Measurements from ENCODE around the gene NRTN. TPM values are rescaled to one million over a fixed set of nuclear protein-coding genes. Genes with fewer than 3 reads are reported as not detected.
A peak's percentile ranks its signal among the peaks of the same experiment; 100 is the strongest.

The NRTN gene
- total and polyA plus RNA-seq, 2 of the 13 experiments (the other 11 are each of a cell fraction or from before 2014, with no cell fraction given), result 4.1 to 5.3 TPM

DNA sequence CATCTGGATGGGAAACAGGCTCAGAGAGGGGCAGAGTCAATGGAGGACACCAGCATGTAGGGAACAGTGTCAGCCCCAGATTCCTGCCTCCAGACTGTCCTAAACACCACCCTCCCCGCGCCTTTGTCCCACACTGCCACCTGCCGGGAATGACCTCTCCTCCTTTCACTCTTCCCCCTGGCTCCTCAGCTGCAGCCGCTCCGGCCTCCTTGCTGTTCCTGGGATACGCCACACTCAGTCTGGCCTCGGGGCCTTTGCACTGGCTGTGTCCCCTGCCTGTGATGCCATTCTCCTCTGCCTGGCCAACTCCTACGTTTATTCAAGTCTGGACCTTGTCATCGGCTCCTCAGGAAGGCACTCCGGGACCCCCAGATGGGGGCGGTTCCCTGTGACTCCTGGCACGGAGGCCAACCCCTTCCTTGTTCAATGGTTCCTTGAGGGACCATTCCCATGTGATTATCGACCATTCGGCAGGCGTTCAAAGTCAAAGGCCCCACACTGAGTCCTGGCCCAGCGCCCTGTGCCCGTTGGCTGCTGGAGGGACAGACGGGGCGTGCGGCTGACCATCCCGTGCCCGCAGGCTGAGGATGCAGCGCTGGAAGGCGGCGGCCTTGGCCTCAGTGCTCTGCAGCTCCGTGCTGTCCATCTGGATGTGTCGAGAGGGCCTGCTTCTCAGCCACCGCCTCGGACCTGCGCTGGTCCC, 18.9 kb downstream of the NRTN start:
- no peaks in the 10 kb centered on the region for H3K9me3 ChIP-seq (ENCODE audit: low read length)
- in situ Hi-C loops (cut with HindIII; ENCODE audit: extremely low pct_ligation_motif_present, low pct_unique_long_range_greater_than_20kb), result no loop called here
- POLR2A ChIA-PET, result interaction anchor here (1.1 kb wide), 2 partner anchors 68 to 81 kb away, joined by 3 read pairs; partner anchors contain the start of gene VMAC
- no peaks in the 10 kb centered on the region; a peak in 1 of 5 replicates for H3K27me3 ChIP-seq (ENCODE audit: control insufficient read depth in 1 of 2, insufficient read depth in 2 of 2, low read length in 2 of 2)
- no peak for DNase-seq (ENCODE audit: low spot score)
- CTCF ChIA-PET (ENCODE audit: low intra/inter-chr PET ratio, low total read pairs), result interaction anchor here (1.7 to 2.3 kb wide), 2 partner anchors 19 to 69 kb away, joined by 5 to 30 read pairs; partner anchors contain the start of gene NRTN
- intact Hi-C loops (cut with micrococcal nuclease; ENCODE audit: unreplicated experiment), result no loop called here
- no peak overlapping the region for H2AFZ ChIP-seq (ENCODE audit: low read length)
- BruUV-seq (replicated peaks), result no TSS peak
- H4K20me1 ChIP-seq (ENCODE audit: insufficient read depth, low read length), result peaks cover 2% of the 10 kb centered on the region; the same call in 1 of the 2 replicates
- no peaks in the 10 kb centered on the region for H3K36me3 ChIP-seq (replicated peaks in 1 of 2; ENCODE audit: control insufficient read depth in 1 of 2, insufficient read depth in 2 of 2, low read length in 2 of 2)
- no peak overlapping the region for H3K4me3 ChIP-seq (replicated peaks in 1 of 3; ENCODE audit: insufficient read depth in 1 of 3, low read depth in 2 of 3, low read length in 3 of 3)
- peak; percentile 50 for ATAC-seq
- peaks cover 4% of the 10 kb centered on the region for H3K79me2 ChIP-seq (ENCODE audit: insufficient read depth, low read length)
- H3K9ac ChIP-seq (ENCODE audit: insufficient read depth, low read depth, low read length), result no peak overlapping the region
- H3K27ac ChIP-seq (ENCODE audit: extremely low read length, insufficient read depth, low read length), result no peak overlapping the region
- 64% methylated on average over 15 of the region's 30 CpGs for WGBS (ENCODE audit: low lambda C conversion rate)
- no peak overlapping the region for H3K4me2 ChIP-seq (ENCODE audit: low read depth, low read length)
- FAIRE-seq, result peak; percentile 21
- H3K4me1 ChIP-seq (ENCODE audit: insufficient read depth, low read length), result peaks cover 46% of the 10 kb centered on the region
- TF ChIP-seq AGO2 (optimal IDR thresholded peaks at IDR 0.05; ENCODE audit: low read depth, low read length) (peak; percentile 57), ZNF776 (CRISPR knock-in tag; IDR thresholded peaks at IDR 0.05) (peak; percentile 62; the same call in 1 of the 2 replicates), SOX6 (IDR thresholded peaks at IDR 0.05) (no peak), SOX6 (CRISPR knock-in tag; IDR thresholded peaks at IDR 0.05) (0 out of 2 replicates have a peak, but pooled peaks have one; percentile 15), SMC3 (IDR thresholded peaks at IDR 0.05; ENCODE audit: low read length) (peak; percentile 52; the same call in 1 of the 2 replicates), RXRA (CRISPR knock-in tag; IDR thresholded peaks at IDR 0.05) (peak; percentile 21; the same call in 1 of the 2 replicates), NR2F6 (IDR thresholded peaks at IDR 0.05) (no peak), NR2F6 (CRISPR knock-in tag; IDR thresholded peaks at IDR 0.05) (peak; percentile 8; the same call in 1 of the 2 replicates), KLF11 (CRISPR knock-in tag; IDR thresholded peaks at IDR 0.05) (no peak), ZNF572 (CRISPR knock-in tag; IDR thresholded peaks at IDR 0.05) (0 out of 2 replicates have a peak, but pooled peaks have one; percentile 46), ZMYM3 (CRISPR knock-in tag; IDR thresholded peaks at IDR 0.05) (peak; percentile 60), NFE2L1 (CRISPR knock-in tag; IDR thresholded peaks at IDR 0.05; ENCODE audit: borderline replicate concordance) (no peak), MAFF (IDR thresholded peaks at IDR 0.05; ENCODE audit: low read depth, low read length) (no peak), STAG1 (CRISPR knock-in tag; IDR thresholded peaks at IDR 0.05) (peak; percentile 62), KDM2A (CRISPR knock-in tag; IDR thresholded peaks at IDR 0.05; ENCODE audit: borderline replicate concordance, low read depth) (0 out of 2 replicates have a peak, but pooled peaks have one; percentile 21), TEAD3 (CRISPR knock-in tag; optimal IDR thresholded peaks at IDR 0.05; ENCODE audit: borderline replicate concordance) (peak; percentile 24), RAD21 (CRISPR knock-in tag; IDR thresholded peaks at IDR 0.05) (peak; percentile 67), ZNF768 (CRISPR knock-in tag; IDR thresholded peaks at IDR 0.05) (peak; percentile 94), ZNF629 (CRISPR knock-in tag; conservative IDR thresholded peaks at IDR 0.05) (no peak)
- TF ChIP-seq, protein P1, sequence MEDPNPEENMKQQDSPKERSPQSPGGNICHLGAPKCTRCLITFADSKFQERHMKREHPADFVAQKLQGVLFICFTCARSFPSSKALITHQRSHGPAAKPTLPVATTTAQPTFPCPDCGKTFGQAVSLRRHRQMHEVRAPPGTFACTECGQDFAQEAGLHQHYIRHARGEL (CRISPR knock-in tag; IDR thresholded peaks at IDR 0.05), result peak; percentile 54; the same call in 1 of the 2 replicates
- TF ChIP-seq, protein P2, sequence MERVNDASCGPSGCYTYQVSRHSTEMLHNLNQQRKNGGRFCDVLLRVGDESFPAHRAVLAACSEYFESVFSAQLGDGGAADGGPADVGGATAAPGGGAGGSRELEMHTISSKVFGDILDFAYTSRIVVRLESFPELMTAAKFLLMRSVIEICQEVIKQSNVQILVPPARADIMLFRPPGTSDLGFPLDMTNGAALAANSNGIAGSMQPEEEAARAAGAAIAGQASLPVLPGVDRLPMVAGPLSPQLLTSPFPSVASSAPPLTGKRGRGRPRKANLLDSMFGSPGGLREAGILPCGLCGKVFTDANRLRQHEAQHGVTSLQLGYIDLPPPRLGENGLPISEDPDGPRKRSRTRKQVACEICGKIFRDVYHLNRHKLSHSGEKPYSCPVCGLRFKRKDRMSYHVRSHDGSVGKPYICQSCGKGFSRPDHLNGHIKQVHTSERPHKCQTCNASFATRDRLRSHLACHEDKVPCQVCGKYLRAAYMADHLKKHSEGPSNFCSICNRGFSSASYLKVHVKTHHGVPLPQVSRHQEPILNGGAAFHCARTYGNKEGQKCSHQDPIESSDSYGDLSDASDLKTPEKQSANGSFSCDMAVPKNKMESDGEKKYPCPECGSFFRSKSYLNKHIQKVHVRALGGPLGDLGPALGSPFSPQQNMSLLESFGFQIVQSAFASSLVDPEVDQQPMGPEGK (CRISPR knock-in tag; IDR thresholded peaks at IDR 0.05), result peak; percentile 38
- TF ChIP-seq, protein P3, sequence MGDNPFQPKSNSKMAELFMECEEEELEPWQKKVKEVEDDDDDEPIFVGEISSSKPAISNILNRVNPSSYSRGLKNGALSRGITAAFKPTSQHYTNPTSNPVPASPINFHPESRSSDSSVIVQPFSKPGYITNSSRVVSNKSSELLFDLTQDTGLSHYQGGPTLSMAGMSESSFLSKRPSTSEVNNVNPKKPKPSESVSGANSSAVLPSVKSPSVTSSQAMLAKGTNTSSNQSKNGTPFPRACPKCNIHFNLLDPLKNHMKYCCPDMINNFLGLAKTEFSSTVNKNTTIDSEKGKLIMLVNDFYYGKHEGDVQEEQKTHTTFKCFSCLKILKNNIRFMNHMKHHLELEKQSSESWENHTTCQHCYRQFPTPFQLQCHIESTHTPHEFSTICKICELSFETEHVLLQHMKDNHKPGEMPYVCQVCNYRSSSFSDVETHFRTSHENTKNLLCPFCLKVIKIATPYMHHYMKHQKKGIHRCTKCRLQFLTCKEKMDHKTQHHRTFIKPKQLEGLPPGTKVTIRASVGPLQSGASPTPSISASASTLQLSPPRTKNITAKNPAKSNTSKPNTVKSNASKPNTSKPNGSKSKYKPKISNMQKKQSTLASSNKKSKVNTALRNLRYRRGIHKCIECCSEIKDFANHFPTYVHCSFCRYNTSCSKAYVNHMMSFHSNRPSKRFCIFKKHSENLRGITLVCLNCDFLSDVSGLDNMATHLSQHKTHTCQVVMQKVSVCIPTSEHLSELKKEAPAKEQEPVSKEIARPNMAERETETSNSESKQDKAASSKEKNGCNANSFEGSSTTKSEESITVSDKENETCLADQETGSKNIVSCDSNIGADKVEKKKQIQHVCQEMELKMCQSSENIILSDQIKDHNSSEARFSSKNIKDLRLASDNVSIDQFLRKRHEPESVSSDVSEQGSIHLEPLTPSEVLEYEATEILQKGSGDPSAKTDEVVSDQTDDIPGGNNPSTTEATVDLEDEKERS (CRISPR knock-in tag; IDR thresholded peaks at IDR 0.05), result no peak
